Measurements from ENCODE around the gene GPS1.

- TF ChIP-seq CTCF (IDR thresholded peaks at IDR 0.05; ENCODE audit: low read depth, low read length) (no peak), POLR2A (IDR thresholded peaks at IDR 0.05; ENCODE audit: extremely low read depth, insufficient read length) (no peak)
Observed at GRCh38 chr17:82018989-82019689, 32.6 kb upstream of the GPS1 start.
